H1 (cell line): Measurements from ENCODE around the gene PPFIA4. TPM values are rescaled to one million over a fixed set of nuclear protein-coding genes. Genes with fewer than 3 reads are reported as not detected.

ENCODE experiments used
- CTCF ChIA-PET: fragments of 300-600 bp; sonication (Branson Sonifier 250); formaldehyde crosslinking; loops from one replicate; lab custom pipeline; 2021; ENCODE audit not compliant: partially characterized antibody; lab: Charles Lee
- POLR2A ChIA-PET: fragments of 300-600 bp; sonication (Branson Sonifier 250); formaldehyde crosslinking; loops from one replicate; lab custom pipeline; 2021; ENCODE audit warnings: inconsistent platforms; ENCODE audit not compliant: partially characterized antibody; lab: Charles Lee
- DNase-seq, 2 experiments: peaks; one replicate each; pipeline versions ENCODE4 v3.0.0 to v3.0.0-alpha.2; 2010 to 2022; ENCODE audit warnings: low spot score in 2 of 2, low read depth in 1 of 2, mixed read lengths in 1 of 2
- FAIRE-seq: peaks from 2 replicates; lab custom pipeline; 2011; peaks lifted over from hg19 to GRCh38; lab: Jason Lieb, UNC
- H2AFZ ChIP-seq: 2 replicates; pipeline ENCODE4 v1.8.1; 2012; ENCODE audit warnings: low read length, inconsistent platforms
- H2AK5ac ChIP-seq: 2 replicates; pipeline ENCODE4 v1.6.1; 2013; ENCODE audit warnings: low read depth, low read length
- H2BK120ac ChIP-seq: replicated peaks from 2 replicates; pipeline ENCODE3; 2013; ENCODE audit warnings: low read depth, low read length, inconsistent platforms
- H2BK12ac ChIP-seq: 2 replicates; pipeline ENCODE4 v1.6.1; 2013; ENCODE audit warnings: low read depth, low read length
- H2BK15ac ChIP-seq: 2 replicates; pipeline ENCODE4 v1.6.1; 2013; ENCODE audit warnings: low read length
- H2BK20ac ChIP-seq: 2 replicates; pipeline ENCODE4 v1.6.1; 2013; ENCODE audit warnings: low read length
- H2BK5ac ChIP-seq: 2 replicates; pipeline ENCODE4 v1.6.1; 2013; ENCODE audit warnings: low read depth, low read length
- H3K14ac ChIP-seq: 2 replicates; pipeline ENCODE4 v1.6.1; 2013; ENCODE audit warnings: inconsistent platforms; ENCODE audit not compliant: insufficient read length
- H3K18ac ChIP-seq: 2 replicates; pipeline ENCODE4 v1.6.1; 2013; ENCODE audit warnings: low read length; ENCODE audit errors: extremely low read depth
- H3K23ac ChIP-seq: 2 replicates; pipeline ENCODE4 v1.6.1; 2013; ENCODE audit warnings: inconsistent platforms; ENCODE audit not compliant: insufficient read length
- H3K23me2 ChIP-seq: 2 replicates; pipeline ENCODE4 v1.6.1; 2013; ENCODE audit warnings: low read depth, low read length
- H3K27ac ChIP-seq: 2 replicates; pipeline ENCODE4 v1.6.1; 2011; ENCODE audit warnings: low read depth, low read length, inconsistent platforms
- H3K27me3 ChIP-seq, 4 experiments: replicated peaks in 1 of 4; 1 replicate in 1 of 4; 2 replicates in 3 of 4; pipeline versions ENCODE4 v1.6.1 to v1.8.1; 2011 to 2013; ENCODE audit warnings: low read length in 3 of 4, mild to moderate bottlenecking in 3 of 4, inconsistent platforms in 2 of 4, mixed read lengths in 2 of 4, moderate library complexity in 1 of 4; ENCODE audit not compliant: control insufficient read depth in 3 of 4, insufficient read depth in 3 of 4; ENCODE audit errors: extremely low read depth in 1 of 4
- H3K36me3 ChIP-seq, 4 experiments: 2 replicates each; pipeline versions ENCODE4 v1.6.1 to v1.8.1; 2011 to 2013; ENCODE audit warnings: mild to moderate bottlenecking in 4 of 4, low read length in 3 of 4, moderate library complexity in 2 of 4, control low read depth in 1 of 4, inconsistent platforms in 1 of 4; ENCODE audit not compliant: insufficient read depth in 4 of 4, control insufficient read depth in 2 of 4
- H3K4ac ChIP-seq: replicated peaks from 2 replicates; pipeline ENCODE3; 2013; ENCODE audit warnings: low read length, low read depth, mixed read lengths, inconsistent platforms; ENCODE audit not compliant: insufficient read length
- H3K4me1 ChIP-seq, 4 experiments: replicated peaks in 1 of 4; 1 replicate in 1 of 4; 2 replicates in 3 of 4; pipeline versions ENCODE4 v1.6.1 to v1.8.1; 2011 to 2013; ENCODE audit warnings: low read length in 3 of 4, inconsistent platforms in 2 of 4, mixed read lengths in 1 of 4; ENCODE audit not compliant: insufficient read depth in 4 of 4, control insufficient read depth in 3 of 4
- H3K4me2 ChIP-seq, 2 experiments: 2 replicates each; pipeline versions ENCODE4 v1.6.1 to v1.8.1; 2011 to 2013; ENCODE audit warnings: low read depth in 2 of 2, low read length in 2 of 2, control low read depth in 1 of 2, inconsistent platforms in 1 of 2, mild to moderate bottlenecking in 1 of 2; ENCODE audit not compliant: insufficient read depth in 1 of 2
- H3K4me3 ChIP-seq, 4 experiments: fragments of 200-600, 300-600 bp in 1 of 4; sonication (generic), shearing (Covaris generic), sonication (Bioruptor Twin) in 1 of 4; 2 replicates each; pipeline versions ENCODE4 v1.5.1 to v1.8.1; 2011 to 2016; ENCODE audit warnings: low read length in 4 of 4, low read depth in 3 of 4, control low read depth in 2 of 4, inconsistent platforms in 2 of 4, mild to moderate bottlenecking in 2 of 4, mixed read lengths in 1 of 4, moderate library complexity in 1 of 4; ENCODE audit not compliant: insufficient read depth in 2 of 4; ENCODE audit errors: extremely low read depth in 1 of 4
- H3K56ac ChIP-seq: replicated peaks from 2 replicates; pipeline ENCODE3; 2013; ENCODE audit warnings: low read depth, mild to moderate bottlenecking, mixed read lengths, low read length, inconsistent platforms; ENCODE audit not compliant: insufficient read length
- H3K79me1 ChIP-seq: 2 replicates; pipeline ENCODE4 v1.6.1; 2013; ENCODE audit warnings: low read depth, low read length, control low read depth
- H3K79me2 ChIP-seq, 2 experiments: 2 replicates each; pipeline versions ENCODE4 v1.6.1 to v1.8.1; 2012 to 2013; ENCODE audit warnings: low read length in 2 of 2, mild to moderate bottlenecking in 2 of 2, inconsistent platforms in 1 of 2; ENCODE audit not compliant: insufficient read depth in 2 of 2, control insufficient read depth in 1 of 2
- H3K9ac ChIP-seq, 4 experiments: replicated peaks in 1 of 4; 1 replicate in 1 of 4; 2 replicates in 3 of 4; pipeline versions ENCODE4 v1.6.1 to v1.8.1; 2011 to 2013; ENCODE audit warnings: low read depth in 3 of 4, low read length in 3 of 4, control low read depth in 2 of 4, mild to moderate bottlenecking in 2 of 4, moderate library complexity in 2 of 4, inconsistent platforms in 1 of 4; ENCODE audit errors: extremely low read depth in 1 of 4
- H3K9me3 ChIP-seq, 2 experiments: 2 replicates each; pipeline versions ENCODE4 v1.6.1 to v1.8.1; 2012 to 2013; ENCODE audit warnings: mild to moderate bottlenecking in 2 of 2, moderate library complexity in 2 of 2, control low read depth in 1 of 2, inconsistent platforms in 1 of 2, low read depth in 1 of 2, low read length in 1 of 2, mixed read lengths in 1 of 2; ENCODE audit not compliant: insufficient read depth in 2 of 2
- H4K20me1 ChIP-seq, 2 experiments: replicated peaks in 1 of 2; 2 replicates each; pipeline versions ENCODE3 to v1.8.1; 2011 to 2013; ENCODE audit warnings: inconsistent platforms in 2 of 2, low read length in 2 of 2, mild to moderate bottlenecking in 1 of 2; ENCODE audit not compliant: insufficient read depth in 2 of 2, control insufficient read depth in 1 of 2
- H4K5ac ChIP-seq: 2 replicates; pipeline ENCODE4 v1.6.1; 2013; ENCODE audit warnings: low read length, low read depth, mixed read lengths, inconsistent platforms; ENCODE audit not compliant: insufficient read length
- H4K8ac ChIP-seq: 2 replicates; pipeline ENCODE4 v1.8.0; 2013; ENCODE audit warnings: mild to moderate bottlenecking, moderate library complexity, low read length, inconsistent platforms; ENCODE audit not compliant: insufficient read depth; ENCODE audit errors: extremely low read depth
- H4K91ac ChIP-seq: replicated peaks from 2 replicates; pipeline ENCODE3; 2013; ENCODE audit warnings: low read length, mixed read lengths, inconsistent platforms; ENCODE audit not compliant: insufficient read length
- RAD21 ChIP-seq, 2 experiments: IDR thresholded peaks in 1 of 2; conservative IDR thresholded peaks in 1 of 2; 2 replicates each; pipeline ENCODE4 v1.6.1; 2011; ENCODE audit warnings: low read depth in 2 of 2, low read length in 2 of 2, improper control_type of control experiment in 1 of 2, inconsistent platforms in 1 of 2, mild to moderate bottlenecking in 1 of 2, moderate library complexity in 1 of 2
- SAP30 ChIP-seq: fragments of 300-600 bp; sonication (generic); IDR thresholded peaks from 2 replicates; pipeline ENCODE4 v1.7.1; 2012; ENCODE audit warnings: low read length, moderate library complexity, mild to moderate bottlenecking, inconsistent platforms; ENCODE audit not compliant: insufficient read depth, insufficient replicate concordance
- WGBS, 2 experiments: shearing (Covaris generic) in 1 of 2; methylation state at CpG; one replicate each; pipeline versions ENCODE4 v1.1.6 to v1.1.7; 2013 to 2015; ENCODE audit warnings: low lambda C conversion rate in 2 of 2, mixed read lengths in 2 of 2, inconsistent platforms in 1 of 2, low coverage in 1 of 2, missing lambda C conversion rate in 1 of 2; ENCODE audit not compliant: insufficient replicate concordance in 2 of 2, insufficient coverage in 1 of 2, insufficient read length in 1 of 2; ENCODE audit errors: extremely low coverage in 1 of 2, missing lambda C conversion rate in 1 of 2; 5-methylcytosine and 5-hydroxymethylcytosine counted together
- polyA plus RNA-seq, 7 experiments: library from polyadenylated mRNA; depleted of rRNA in 3 of 7; stranded (reverse) in 5 of 7; unstranded in 2 of 7; fragments of >200 nt in 5 of 7; fragments of 200-250 nt in 2 of 7; gene quantifications; 1 replicate in 5 of 7; 2 replicates in 1 of 7; 4 replicates in 1 of 7; pipeline versions ENCODE4 v1.2.1 to v1.2.3, GENCODE V29; 2011 to 2013; ENCODE audit warnings: missing spikeins in 2 of 7, mixed read lengths in 2 of 7
- total RNA-seq: library from RNA; stranded (reverse); fragmentation: NEBNext Ultra II Directional; extraction: Animal tissue kit (Norgen Biotek cat#: 25700); gene quantifications from 2 replicates; pipeline ENCODE4 v1.2.1, GENCODE V29; 2021

The PPFIA4 gene
- total and polyA plus RNA-seq, 2 of the 8 experiments (the other 6 are each of a cell fraction or from before 2014, with no cell fraction given) = 9.0 to 9.9 TPM

- no peak overlapping the region for H3K23ac ChIP-seq
- no peak overlapping the region for H2BK12ac ChIP-seq
- H2BK5ac ChIP-seq = no peak overlapping the region
- no peak overlapping the region for H3K14ac ChIP-seq
- H2BK20ac ChIP-seq = no peak overlapping the region
- 0 out of 2 replicates have a peak, but pooled peaks cover 4% of the 10 kb centered on the region for H3K79me1 ChIP-seq
- no peaks in the 10 kb centered on the region for H3K79me2 ChIP-seq
- H3K27me3 ChIP-seq = no peaks in the 10 kb centered on the region
- no peak overlapping the region for H3K56ac ChIP-seq
- H3K4me2 ChIP-seq = no peak overlapping the region
- CTCF ChIA-PET = interaction anchor here (1.3 to 49.7 kb wide), 10 partner anchors 4 to 224 kb away, joined by 3 to 1089 read pairs (median 201); partner anchors contain the start of genes ADORA1, MYBPH, MYOG and PPFIA4
- no peak for DNase-seq
- no peak for FAIRE-seq
- H4K5ac ChIP-seq = no peak overlapping the region
- no peak overlapping the region for H2AK5ac ChIP-seq
- H3K9me3 ChIP-seq = no peaks in the 10 kb centered on the region
- H3K4ac ChIP-seq = no peak overlapping the region
- POLR2A ChIA-PET = interaction anchor here (0.5 to 1.4 kb wide), 3 partner anchors 10 to 221 kb away, joined by 3 to 4 read pairs (median 4); no protein-coding TSS in a partner anchor
- H2BK120ac ChIP-seq = no peak overlapping the region
- H4K8ac ChIP-seq = no peak overlapping the region
- no peaks in the 10 kb centered on the region for H3K23me2 ChIP-seq
- no peak overlapping the region for H3K4me3 ChIP-seq
- WGBS, 2 experiments = 97% methylated on average over 16 of the region's 16 CpGs; no CpG with 5 or more reads in 1 of the 2 experiments
- no peak overlapping the region for H2BK15ac ChIP-seq
- H2AFZ ChIP-seq = no peak overlapping the region
- no peaks in the 10 kb centered on the region for H4K20me1 ChIP-seq
- H3K18ac ChIP-seq = no peak overlapping the region; the same call in 1 of the 2 replicates
- TF ChIP-seq SAP30 (no peak), RAD21 (IDR thresholded peaks at IDR 0.05 in 1 of 2, conservative IDR thresholded peaks at IDR 0.05 in 1 of 2; ENCODE audit: low read depth in 2 of 2, low read length in 2 of 2) (no peak)
- H3K9ac ChIP-seq = no peak overlapping the region
- H4K91ac ChIP-seq = no peak overlapping the region
- H3K4me1 ChIP-seq = peaks cover 0 to 14% (median 4%) of the 10 kb centered on the region in 4 experiments; a peak in 6 of 7 replicates
- H3K36me3 ChIP-seq = no peaks in the 10 kb centered on the region; a peak in 2 of 8 replicates
- no peak overlapping the region for H3K27ac ChIP-seq
Observed at GRCh38 chr1:203045821-203046594, 19.7 kb downstream of the PPFIA4 start.
